Right ventricle myocardium superior (tissue), 1 donor: ENCODE measurements around the gene GFPT2. TPM values are rescaled to one million over a fixed set of nuclear protein-coding genes. Genes with fewer than 3 reads are reported as not detected.

Source experiments
- ATAC-seq: fragments of 200-7000 bp; cut with Tn5 transposase; one replicate; pipeline ENCODE4 v1.9.1; 2020; ENCODE audit warnings: mild to moderate bottlenecking; ENCODE audit not compliant: poor library complexity
- DNase-seq: peaks from one replicate; pipeline ENCODE4 v3.0.0-alpha.2; 2020
- intact Hi-C: fragments of 100-400 bp; cut with DNase I; formaldehyde crosslinking; loops from one replicate; pipeline ENCODE4 v1.11.2; 2022
- total RNA-seq: library from RNA; stranded (reverse); fragmentation: NEBNext Ultra II Directional; extraction: Animal tissue kit (Norgen Biotek cat#: 25700); gene quantifications from one replicate; pipeline ENCODE4 v1.2.1, GENCODE V29; 2021
- donor health status: DM: no; HTN: yes; CAD: no; lungs with severe emphysema.

The GFPT2 gene
- total RNA-seq, 1 donor from 2014 or later, result 13.3 TPM

GRCh38 chr5:180380441-180380840, 27.3 kb upstream of the GFPT2 start:
- no peak for ATAC-seq
- intact Hi-C loops, result no loop called here
- DNase-seq, result peak; percentile 31

GRCh38 chr5:180379355-180380070, 26.4 kb upstream of the GFPT2 start:
- DNase-seq, result no peak
- intact Hi-C loops, result no loop called here
- no peak for ATAC-seq

GRCh38 chr5:180378438-180379344, 25.6 kb upstream of the GFPT2 start:
- DNase-seq, result no peak
- ATAC-seq, result no peak
- intact Hi-C loops, result no loop called here

- intact Hi-C loops, result no loop called here
Measured at GRCh38 chr5:180377556-180378197, 24.5 kb upstream of the GFPT2 start.

GRCh38 chr5:180376511-180376910, 23.4 kb upstream of the GFPT2 start:
- DNase-seq (no peak), ATAC-seq (no peak)
- intact Hi-C loops, result no loop called here

More at GRCh38 chr5:180377556-180378197, 24.5 kb upstream of the GFPT2 start:
- no peak for ATAC-seq
- DNase-seq, result no peak

GRCh38 chr5:180375955-180376354, 22.8 kb upstream of the GFPT2 start:
- intact Hi-C loops, result no loop called here
- no peak for DNase-seq
- no peak for ATAC-seq

GRCh38 chr5:180375291-180375690, 22.2 kb upstream of the GFPT2 start:
- intact Hi-C loops, result no loop called here
- DNase-seq (no peak), ATAC-seq (no peak)

GRCh38 chr5:180373870-180374269, 20.7 kb upstream of the GFPT2 start:
- intact Hi-C loops, result no loop called here
- no peak for ATAC-seq
- no peak for DNase-seq

- intact Hi-C loops, result no loop called here
- ATAC-seq, result no peak
Measured at GRCh38 chr5:180373454-180373853, 20.3 kb upstream of the GFPT2 start.

GRCh38 chr5:180371949-180372348, 18.8 kb upstream of the GFPT2 start:
- ATAC-seq (no peak), DNase-seq (no peak)

More at GRCh38 chr5:180373454-180373853, 20.3 kb upstream of the GFPT2 start:
- DNase-seq, result no peak

GRCh38 chr5:180370861-180371641, 17.9 kb upstream of the GFPT2 start:
- ATAC-seq, result peak; percentile 67
- intact Hi-C loops, result no loop called here
- peak; percentile 65 for DNase-seq

More at GRCh38 chr5:180371949-180372348, 18.8 kb upstream of the GFPT2 start:
- intact Hi-C loops, result no loop called here

GRCh38 chr5:180367991-180368390, 14.9 kb upstream of the GFPT2 start:
- DNase-seq (no peak), ATAC-seq (no peak)
- intact Hi-C loops, result no loop called here

GRCh38 chr5:180367300-180367699, 14.2 kb upstream of the GFPT2 start:
- no peak for DNase-seq
- ATAC-seq, result no peak
- intact Hi-C loops, result no loop called here

- no peak for ATAC-seq
- peak; percentile 42 for DNase-seq
Measured at GRCh38 chr5:180366326-180366725, 13.2 kb upstream of the GFPT2 start.

GRCh38 chr5:180365829-180366228, 12.7 kb upstream of the GFPT2 start:
- DNase-seq (no peak), ATAC-seq (no peak)
- intact Hi-C loops, result no loop called here

More at GRCh38 chr5:180366326-180366725, 13.2 kb upstream of the GFPT2 start:
- intact Hi-C loops, result no loop called here

- intact Hi-C loops, result no loop called here
- no peak for ATAC-seq
- DNase-seq, result peak; percentile 19
Measured at GRCh38 chr5:180364306-180364856, 11.2 kb upstream of the GFPT2 start.

GRCh38 chr5:180360078-180360957, 7.2 kb upstream of the GFPT2 start:
- intact Hi-C loops, result no loop called here
- DNase-seq, result peak; percentile 33
- peak; percentile 36 for ATAC-seq
